Measurements from ENCODE around the gene C1S.
"Not testable (repeated sequence)": the region's sequence is repeated elsewhere in the genome, so short reads cannot be mapped to it uniquely, and the experiment has no call there.

Gene C1S

DNA sequence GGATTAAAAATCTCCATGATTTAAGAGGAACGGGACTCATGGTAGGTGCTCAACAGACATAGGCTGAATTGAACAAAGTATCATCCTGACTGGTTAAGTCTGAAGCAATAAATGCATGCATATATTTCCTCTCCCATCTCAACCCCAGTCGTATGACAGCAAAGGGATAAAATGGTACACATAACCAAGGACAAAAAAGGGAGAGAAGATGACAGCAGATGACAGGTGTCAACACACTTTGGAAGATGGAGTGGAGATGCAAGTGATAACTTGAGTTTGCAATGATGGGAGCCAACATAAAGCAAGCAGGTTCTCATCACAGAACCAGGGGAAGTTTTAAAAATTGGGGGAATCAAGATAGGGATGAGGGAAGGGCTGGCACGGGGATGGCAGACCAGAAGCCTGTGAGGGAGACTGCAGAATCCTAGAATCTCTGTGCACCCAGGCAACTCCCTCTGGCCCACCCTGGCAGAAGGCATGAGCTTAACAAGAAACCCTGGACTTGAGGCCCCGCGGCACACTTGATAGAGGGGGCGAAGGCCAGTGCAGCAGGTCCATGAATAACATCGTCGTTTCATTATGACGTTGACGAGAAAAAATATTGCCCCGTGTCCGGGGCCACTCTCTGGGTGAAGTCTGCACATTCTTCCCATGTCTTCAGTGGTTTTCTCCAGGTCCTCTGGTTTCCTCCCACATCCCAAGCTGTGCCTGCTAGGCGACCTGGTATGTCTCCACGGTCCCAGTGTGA is 43.5 kb downstream of the C1S start:
- peaks cover 0 to 5% (median 0%) of the 10 kb centered on the region in 5 experiments for H3K9me3 ChIP-seq (ENCODE audit: control extremely low read depth in 1 of 5, control insufficient read depth in 4 of 5, insufficient read depth in 2 of 5, low read depth in 1 of 5, low read length in 4 of 5)
- WGBS (ENCODE audit: insufficient coverage) = 95% methylated on average over 11 of the region's 14 CpGs
- CTCF ChIA-PET = interaction anchor here (0.7 to 2.1 kb wide), 6 partner anchors 9 to 138 kb away, joined by 3 to 4 read pairs (median 3); no protein-coding TSS in a partner anchor
- no peak overlapping the region for H3K27ac ChIP-seq (ENCODE audit: insufficient read depth in 1 of 2, low read depth in 1 of 2, low read length in 2 of 2, poor library complexity in 1 of 2, severe bottlenecking in 2 of 2)
- H3K4me3 ChIP-seq (ENCODE audit: control insufficient read depth in 1 of 7, extremely low read depth in 1 of 7, insufficient read depth in 4 of 7, low read depth in 2 of 7, low read length in 6 of 7) = no peak overlapping the region
- H3K4me1 ChIP-seq (ENCODE audit: control extremely low read depth in 1 of 4, control insufficient read depth in 4 of 4, insufficient read depth in 4 of 4, low read length in 3 of 4) = peaks cover 3 to 32% (median 19%) of the 10 kb centered on the region in 4 experiments
- POLR2A ChIA-PET = no interaction called here
- no peak for DNase-seq
- peaks cover 6 to 38% (median 29%) of the 10 kb centered on the region in 4 experiments for H3K36me3 ChIP-seq (ENCODE audit: control insufficient read depth in 4 of 4, insufficient read depth in 4 of 4, low read length in 3 of 4)
- no peaks in the 10 kb centered on the region for H3K27me3 ChIP-seq (replicated peaks in 2 of 5; ENCODE audit: control insufficient read depth in 4 of 5, insufficient read depth in 5 of 5, low read length in 4 of 5)

GRCh38 chr12:7106082-7106481 is 45.6 kb downstream of the C1S start:
- DNase-seq = no peak
- ChIA-PET POLR2A (no interaction called here), CTCF (interaction anchor here (1.0 to 6.1 kb wide), 5 partner anchors 13 to 158 kb away, joined by 3 to 55 read pairs (median 4); partner anchors contain the start of gene C1R)
- WGBS (ENCODE audit: insufficient coverage) = no CpG with 5 or more reads among the region's 1 CpG
- peaks cover 3 to 39% (median 28%) of the 10 kb centered on the region in 4 experiments for H3K4me1 ChIP-seq (ENCODE audit: control extremely low read depth in 1 of 4, control insufficient read depth in 4 of 4, insufficient read depth in 4 of 4, low read length in 3 of 4)
- H3K27ac ChIP-seq (ENCODE audit: insufficient read depth in 1 of 2, low read depth in 1 of 2, low read length in 2 of 2, poor library complexity in 1 of 2, severe bottlenecking in 2 of 2) = no peak overlapping the region
- no peaks in the 10 kb centered on the region for H3K27me3 ChIP-seq (replicated peaks in 2 of 5; ENCODE audit: control insufficient read depth in 4 of 5, insufficient read depth in 5 of 5, low read length in 4 of 5)
- H3K9me3 ChIP-seq (ENCODE audit: control extremely low read depth in 1 of 5, control insufficient read depth in 4 of 5, insufficient read depth in 2 of 5, low read depth in 1 of 5, low read length in 4 of 5) = peaks cover 0 to 5% (median 0%) of the 10 kb centered on the region in 5 experiments
- peaks cover 6 to 36% (median 24%) of the 10 kb centered on the region in 4 experiments for H3K36me3 ChIP-seq (ENCODE audit: control insufficient read depth in 4 of 4, insufficient read depth in 4 of 4, low read length in 3 of 4)
- H3K4me3 ChIP-seq (ENCODE audit: control insufficient read depth in 1 of 7, extremely low read depth in 1 of 7, insufficient read depth in 4 of 7, low read depth in 2 of 7, low read length in 6 of 7) = no peak overlapping the region

- peaks cover 6 to 32% (median 19%) of the 10 kb centered on the region in 4 experiments for H3K36me3 ChIP-seq (ENCODE audit: control insufficient read depth in 4 of 4, insufficient read depth in 4 of 4, low read length in 3 of 4)
- DNase-seq; H3K27me3 ChIP-seq (replicated peaks in 2 of 5; ENCODE audit: control insufficient read depth in 4 of 5, insufficient read depth in 5 of 5, low read length in 4 of 5); H3K27ac ChIP-seq (ENCODE audit: insufficient read depth in 1 of 2, low read depth in 1 of 2, low read length in 2 of 2, poor library complexity in 1 of 2, severe bottlenecking in 2 of 2); H3K9me3 ChIP-seq (ENCODE audit: control extremely low read depth in 1 of 5, control insufficient read depth in 4 of 5, insufficient read depth in 2 of 5, low read depth in 1 of 5, low read length in 4 of 5): not testable (repeated sequence)
- CTCF ChIA-PET = interaction anchor here (0.9 to 7.5 kb wide), 14 partner anchors 9 to 353 kb away, joined by 3 to 55 read pairs (median 4); partner anchors contain the start of genes C12orf57, C1R, RNU7-1 and SPSB2
- 96% methylated on average over 4 of the region's 5 CpGs for WGBS (ENCODE audit: insufficient coverage)
- H3K4me1 ChIP-seq (ENCODE audit: control extremely low read depth in 1 of 4, control insufficient read depth in 4 of 4, insufficient read depth in 4 of 4, low read length in 3 of 4) = peaks cover 3 to 39% (median 28%) of the 10 kb centered on the region in 4 experiments
- POLR2A ChIA-PET = interaction anchor here (2.9 kb wide), 1 partner anchor 163 kb away, joined by 13 read pairs; the partner anchor contains the start of genes C12orf57 and RNU7-1
- peak overlapping the region in 2 of 7 experiments; percentile 20 to 67 for H3K4me3 ChIP-seq (ENCODE audit: control insufficient read depth in 1 of 7, extremely low read depth in 1 of 7, insufficient read depth in 4 of 7, low read depth in 2 of 7, low read length in 6 of 7)
Measured at GRCh38 chr12:7107181-7107580, 46.7 kb downstream of the C1S start.

GRCh38 chr12:7107636-7108002 is 47.1 kb downstream of the C1S start:
- ChIA-PET POLR2A (interaction anchor here (2.5 to 2.9 kb wide), 2 partner anchors 39 to 164 kb away, joined by 9 to 13 read pairs; partner anchors contain the start of genes C12orf57 and RNU7-1), CTCF (interaction anchor here (0.9 to 7.5 kb wide), 16 partner anchors 12 to 354 kb away, joined by 3 to 55 read pairs (median 5); partner anchors contain the start of genes C12orf57, C1R, CLSTN3 and RNU7-1)
- Histone ChIP-seq H3K9me3 (ENCODE audit: control extremely low read depth in 1 of 5, control insufficient read depth in 4 of 5, insufficient read depth in 2 of 5, low read depth in 1 of 5, low read length in 4 of 5) (peaks cover 0 to 5% (median 0%) of the 10 kb centered on the region in 5 experiments), H3K27me3 (replicated peaks in 2 of 5; ENCODE audit: control insufficient read depth in 4 of 5, insufficient read depth in 5 of 5, low read length in 4 of 5) (no peaks in the 10 kb centered on the region), H3K4me1 (ENCODE audit: control extremely low read depth in 1 of 4, control insufficient read depth in 4 of 4, insufficient read depth in 4 of 4, low read length in 3 of 4) (peaks cover 2 to 35% (median 24%) of the 10 kb centered on the region in 4 experiments), H3K4me3 (ENCODE audit: control insufficient read depth in 1 of 7, extremely low read depth in 1 of 7, insufficient read depth in 4 of 7, low read depth in 2 of 7, low read length in 6 of 7) (peak overlapping the region in 6 of 7 experiments; percentile 67 to 96 (median 82)), H3K36me3 (ENCODE audit: control insufficient read depth in 4 of 4, insufficient read depth in 4 of 4, low read length in 3 of 4) (peaks cover 6 to 31% (median 18%) of the 10 kb centered on the region in 4 experiments), H3K27ac (ENCODE audit: insufficient read depth in 1 of 2, low read depth in 1 of 2, low read length in 2 of 2, poor library complexity in 1 of 2, severe bottlenecking in 2 of 2) (peak overlapping the region; percentile 86 to 89)
- peak in 2 of 3 donors; percentile 19 to 28 for DNase-seq
- WGBS (ENCODE audit: insufficient coverage) = 52% methylated on average over 2 of the region's 3 CpGs

DNA sequence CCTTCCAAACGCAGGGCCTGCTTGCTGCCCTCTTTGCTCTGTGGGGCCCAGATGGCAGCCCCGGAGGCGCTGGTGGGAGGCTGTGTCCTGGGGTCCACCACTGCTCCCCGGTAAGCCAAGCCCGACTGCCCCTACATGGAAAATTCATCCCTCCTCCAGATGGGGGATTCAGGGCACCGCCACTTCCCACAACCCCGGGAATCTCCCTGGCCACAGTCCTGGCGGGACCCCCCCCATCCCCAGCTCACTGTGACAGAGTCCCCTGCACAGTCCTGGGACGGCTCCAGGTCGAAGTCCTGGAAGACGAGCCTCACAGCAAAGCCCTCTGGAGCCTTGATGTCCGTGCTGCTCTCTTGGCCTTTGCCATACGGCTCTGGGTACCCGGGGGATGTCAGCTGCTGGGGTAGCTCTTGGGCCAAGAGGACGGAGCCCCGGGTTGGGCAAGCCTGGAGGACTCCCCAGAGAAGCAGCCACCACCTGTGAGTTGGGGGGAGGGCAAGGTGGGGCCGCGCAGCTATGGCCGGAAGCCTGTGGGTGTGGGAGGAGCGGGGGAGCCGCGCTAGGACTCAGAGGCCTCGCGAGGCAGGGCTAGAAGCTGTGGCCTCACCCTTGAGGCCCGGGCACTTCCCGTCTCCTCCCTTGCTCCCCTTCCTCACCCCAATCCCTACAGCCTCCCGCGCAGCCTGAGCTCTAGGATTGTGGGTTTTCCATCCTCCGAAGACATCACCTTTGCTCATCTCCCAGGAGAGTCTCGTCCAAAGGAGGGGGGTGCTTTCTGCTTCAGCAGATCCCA is 47.7 kb downstream of the C1S start:
- Histone ChIP-seq H3K4me1 (ENCODE audit: control extremely low read depth in 1 of 4, control insufficient read depth in 4 of 4, insufficient read depth in 4 of 4, low read length in 3 of 4) (peaks cover 0 to 29% (median 21%) of the 10 kb centered on the region in 4 experiments), H3K27me3 (replicated peaks in 2 of 5; ENCODE audit: control insufficient read depth in 4 of 5, insufficient read depth in 5 of 5, low read length in 4 of 5) (no peaks in the 10 kb centered on the region), H3K4me3 (ENCODE audit: control insufficient read depth in 1 of 7, extremely low read depth in 1 of 7, insufficient read depth in 4 of 7, low read depth in 2 of 7, low read length in 6 of 7) (peak overlapping the region; percentile 47 to 96 (median 81)), H3K36me3 (ENCODE audit: control insufficient read depth in 4 of 4, insufficient read depth in 4 of 4, low read length in 3 of 4) (peaks cover 5 to 31% (median 16%) of the 10 kb centered on the region in 4 experiments), H3K27ac (ENCODE audit: insufficient read depth in 1 of 2, low read depth in 1 of 2, low read length in 2 of 2, poor library complexity in 1 of 2, severe bottlenecking in 2 of 2) (peak overlapping the region; percentile 86 to 89), H3K9me3 (ENCODE audit: control extremely low read depth in 1 of 5, control insufficient read depth in 4 of 5, insufficient read depth in 2 of 5, low read depth in 1 of 5, low read length in 4 of 5) (peaks cover 0 to 5% (median 0%) of the 10 kb centered on the region in 5 experiments)
- ChIA-PET POLR2A (interaction anchor here (1.2 to 2.9 kb wide), 3 partner anchors 40 to 236 kb away, joined by 3 to 13 read pairs (median 9); partner anchors contain the start of genes C12orf57 and RNU7-1), CTCF (interaction anchor here (0.7 to 7.5 kb wide), 21 partner anchors 13 to 239 kb away, joined by 3 to 55 read pairs (median 4); partner anchors contain the start of genes C12orf57, C1R, CLSTN3 and LRRC23)
- 3% methylated on average over 17 of the region's 30 CpGs for WGBS (ENCODE audit: insufficient coverage)
- peak; percentile 56 to 83 (median 78) for DNase-seq

- DNase-seq = peak; percentile 66 to 75 (median 73)
- WGBS (ENCODE audit: insufficient coverage) = 0% methylated on average over 13 of the region's 23 CpGs
- no peaks in the 10 kb centered on the region for H3K27me3 ChIP-seq (replicated peaks in 2 of 5; ENCODE audit: control insufficient read depth in 4 of 5, insufficient read depth in 5 of 5, low read length in 4 of 5)
- peaks cover 3 to 27% (median 14%) of the 10 kb centered on the region in 4 experiments for H3K36me3 ChIP-seq (ENCODE audit: control insufficient read depth in 4 of 4, insufficient read depth in 4 of 4, low read length in 3 of 4)
- H3K27ac ChIP-seq (ENCODE audit: insufficient read depth in 1 of 2, low read depth in 1 of 2, low read length in 2 of 2, poor library complexity in 1 of 2, severe bottlenecking in 2 of 2) = peak within 1 kb of the TSS; percentile 86 to 89
- ChIA-PET CTCF (interaction anchor here (0.6 to 7.5 kb wide), 33 partner anchors 10 to 240 kb away, joined by 3 to 55 read pairs (median 4); partner anchors contain the start of genes C12orf57, C1R, LPCAT3 and LRRC23), POLR2A (interaction anchor here (1.2 to 2.9 kb wide), 3 partner anchors 41 to 237 kb away, joined by 3 to 13 read pairs (median 9); partner anchors contain the start of genes C12orf57 and RNU7-1)
- peaks cover 0 to 5% (median 0%) of the 10 kb centered on the region in 5 experiments for H3K9me3 ChIP-seq (ENCODE audit: control extremely low read depth in 1 of 5, control insufficient read depth in 4 of 5, insufficient read depth in 2 of 5, low read depth in 1 of 5, low read length in 4 of 5)
- H3K4me1 ChIP-seq (ENCODE audit: control extremely low read depth in 1 of 4, control insufficient read depth in 4 of 4, insufficient read depth in 4 of 4, low read length in 3 of 4) = peaks cover 0 to 25% (median 21%) of the 10 kb centered on the region in 4 experiments
- peak within 1 kb of the TSS; percentile 64 to 96 (median 81) for H3K4me3 ChIP-seq (ENCODE audit: control insufficient read depth in 1 of 7, extremely low read depth in 1 of 7, insufficient read depth in 4 of 7, low read depth in 2 of 7, low read length in 6 of 7)
Measured at GRCh38 chr12:7108796-7109571, 48.5 kb downstream of the C1S start, which contains the start of gene C1RL. Gene C1RL (minus strand): TSS chr12:7109214. CDS start chr12:7109180, 34 bp downstream.

Data from common myeloid progenitor, CD34-positive (primary cell).